ENCODE data around the gene CHRNA10.
"Not testable (repeated sequence)": the region's sequence is repeated elsewhere in the genome, so short reads cannot be mapped to it uniquely, and the experiment has no call there.

CHRNA10 gene

GRCh38 chr11:3645552-3645951 is 25.6 kb downstream of the CHRNA10 start:
- H3K27me3 ChIP-seq (replicated peaks; ENCODE audit: control insufficient read depth, insufficient read depth, low read length): no peaks in the 10 kb centered on the region
- DNase-seq (ENCODE audit: extremely low read depth, insufficient read length): no peak
- H3K36me3 ChIP-seq (ENCODE audit: control insufficient read depth, insufficient read depth, low read length): no peaks in the 10 kb centered on the region
- TF ChIP-seq CTCF (IDR thresholded peaks at IDR 0.05; ENCODE audit: insufficient read depth, low read length, poor library complexity, severe bottlenecking): no peak
- no peak overlapping the region for H3K4me3 ChIP-seq (replicated peaks; ENCODE audit: low read depth, low read length)

DNA sequence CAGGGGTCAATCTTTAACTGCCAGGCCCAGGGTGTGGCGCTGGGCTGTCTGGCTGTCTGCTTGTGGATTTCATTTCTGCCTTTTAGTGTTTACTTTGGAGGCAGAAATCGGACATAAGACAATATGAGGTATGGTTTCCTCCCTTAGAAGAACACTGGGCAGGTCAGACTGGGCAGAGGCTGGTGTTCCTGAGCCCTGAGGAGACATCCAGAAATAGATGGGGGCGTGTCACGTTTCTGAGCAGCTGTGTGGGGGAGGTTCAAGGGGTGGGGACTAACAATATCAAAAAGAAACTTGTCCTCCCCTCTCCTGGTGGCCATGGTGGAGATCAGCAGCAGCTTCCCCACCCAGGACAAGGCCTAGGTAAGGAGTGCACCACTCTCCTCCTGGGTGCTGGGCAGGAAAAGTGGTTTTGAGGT is 26.4 kb downstream of the CHRNA10 start, which contains the start of gene ART1:
ART1 (plus strand) TSS at position 312 of the 419 bp plus-strand sequence. CDS start 14,086 bp downstream, outside the sequence.
- Histone ChIP-seq H3K4me3 (replicated peaks; ENCODE audit: low read depth, low read length) (no peak within 1 kb of the TSS), H3K36me3 (ENCODE audit: control insufficient read depth, insufficient read depth, low read length) (no peaks in the 10 kb centered on the region), H3K27me3 (replicated peaks; ENCODE audit: control insufficient read depth, insufficient read depth, low read length) (no peaks in the 10 kb centered on the region)
- DNase-seq (ENCODE audit: extremely low read depth, insufficient read length): no peak
- TF ChIP-seq CTCF (IDR thresholded peaks at IDR 0.05; ENCODE audit: insufficient read depth, low read length, poor library complexity, severe bottlenecking): no peak

DNA sequence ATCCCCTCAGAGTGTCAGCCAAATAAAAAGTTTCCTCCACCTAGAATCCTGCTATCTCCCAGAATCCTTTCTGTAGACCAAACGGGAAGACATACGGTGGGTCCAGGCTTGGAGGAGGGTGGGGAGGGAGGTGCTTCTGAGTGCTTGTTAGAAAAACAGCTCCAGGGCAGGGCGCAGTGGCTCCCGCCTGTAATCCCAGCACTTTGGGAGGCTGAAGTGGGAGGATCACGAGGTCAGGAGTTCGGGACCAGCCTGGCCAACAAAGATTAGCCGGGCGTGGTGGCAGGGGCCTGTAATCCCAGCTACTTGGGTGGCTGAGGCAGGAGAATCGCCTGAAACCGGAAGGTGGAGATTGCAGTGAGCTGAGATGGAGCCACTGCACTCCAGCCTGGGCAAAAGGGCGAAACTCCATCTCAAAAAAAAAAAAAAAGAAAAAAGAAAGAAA is 28.1 kb downstream of the CHRNA10 start:
- DNase-seq (ENCODE audit: extremely low read depth, insufficient read length); H3K36me3 ChIP-seq (ENCODE audit: control insufficient read depth, insufficient read depth, low read length); H3K27me3 ChIP-seq (replicated peaks; ENCODE audit: control insufficient read depth, insufficient read depth, low read length); H3K4me3 ChIP-seq (replicated peaks; ENCODE audit: low read depth, low read length): not testable (repeated sequence)

GRCh38 chr11:3642071-3642951 is 28.9 kb downstream of the CHRNA10 start:
- no peak overlapping the region; the same call in 1 of the 2 replicates for H3K4me3 ChIP-seq (replicated peaks; ENCODE audit: low read depth, low read length)
- DNase-seq (ENCODE audit: extremely low read depth, insufficient read length): peak; percentile 56
- no peaks in the 10 kb centered on the region for H3K27me3 ChIP-seq (replicated peaks; ENCODE audit: control insufficient read depth, insufficient read depth, low read length)
- TF ChIP-seq CTCF (IDR thresholded peaks at IDR 0.05; ENCODE audit: insufficient read depth, low read length, poor library complexity, severe bottlenecking): no peak
- H3K36me3 ChIP-seq (ENCODE audit: control insufficient read depth, insufficient read depth, low read length): no peaks in the 10 kb centered on the region

DNA sequence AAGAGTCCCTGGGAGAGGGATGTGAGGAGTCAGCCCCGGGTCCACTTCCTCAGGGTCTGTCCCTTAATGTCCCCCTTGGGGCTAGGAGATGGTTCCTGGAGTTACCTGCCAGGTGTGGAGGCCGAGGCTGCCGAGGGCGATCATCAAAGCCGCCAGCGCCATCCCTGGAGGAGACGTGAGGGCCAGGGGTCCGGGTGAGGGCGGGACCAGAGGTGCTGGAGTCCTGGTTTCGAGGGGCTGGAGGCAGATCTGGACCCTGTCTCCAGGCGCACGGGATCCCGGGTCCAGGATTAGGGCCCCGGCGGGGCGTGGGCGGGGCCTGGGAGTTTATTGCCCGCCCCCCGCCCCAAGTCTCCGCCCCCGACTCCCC is 29.5 kb downstream of the CHRNA10 start, which contains the start of gene ART5:
ART5 (minus strand) TSS at position 292 of the 370 bp plus-strand sequence; CDS start at position 162, 130 bp downstream.
- Histone ChIP-seq H3K27me3 (replicated peaks; ENCODE audit: control insufficient read depth, insufficient read depth, low read length) (no peaks in the 10 kb centered on the region), H3K36me3 (ENCODE audit: control insufficient read depth, insufficient read depth, low read length) (no peaks in the 10 kb centered on the region), H3K4me3 (replicated peaks; ENCODE audit: low read depth, low read length) (no peak within 1 kb of the TSS; the same call in 1 of the 2 replicates)
- no peak for TF ChIP-seq CTCF (IDR thresholded peaks at IDR 0.05; ENCODE audit: insufficient read depth, low read length, poor library complexity, severe bottlenecking)
- DNase-seq (ENCODE audit: extremely low read depth, insufficient read length): no peak

DNA sequence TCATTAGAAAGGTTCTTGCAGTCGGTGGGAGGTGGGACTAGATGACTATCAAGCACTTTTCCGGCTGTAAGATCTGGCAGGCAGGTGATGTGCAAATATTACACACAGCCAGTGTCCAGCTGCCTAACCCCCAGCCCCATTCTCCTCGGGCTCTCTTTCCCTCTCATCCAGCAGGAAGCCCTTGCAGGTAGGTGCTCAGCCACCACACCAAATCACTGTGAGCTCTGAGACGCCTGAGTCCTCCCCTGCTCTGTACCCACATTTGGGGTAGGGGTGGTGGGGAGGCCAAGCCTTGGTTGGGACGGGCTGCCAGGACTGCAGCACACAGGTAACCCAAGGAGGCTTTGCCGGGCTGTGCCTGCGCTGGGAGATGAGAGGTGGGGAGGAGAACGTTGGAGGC is 30.0 kb downstream of the CHRNA10 start:
- no peak overlapping the region for H3K4me3 ChIP-seq (replicated peaks; ENCODE audit: low read depth, low read length)
- TF ChIP-seq CTCF (IDR thresholded peaks at IDR 0.05; ENCODE audit: insufficient read depth, low read length, poor library complexity, severe bottlenecking): no peak

More for the DNA sequence above, 30.0 kb downstream of the CHRNA10 start:
- DNase-seq (ENCODE audit: extremely low read depth, insufficient read length): no peak
- no peaks in the 10 kb centered on the region for H3K27me3 ChIP-seq (replicated peaks; ENCODE audit: control insufficient read depth, insufficient read depth, low read length)
- no peaks in the 10 kb centered on the region for H3K36me3 ChIP-seq (ENCODE audit: control insufficient read depth, insufficient read depth, low read length)
